PC-9 (cell line): Measurements from ENCODE around the gene ELMO3. TPM values are rescaled to one million over a fixed set of nuclear protein-coding genes. Genes with fewer than 3 reads are reported as not detected.

ENCODE experiments used
- BruUV-seq: library from RNA; stranded (reverse); fragments of 400-500 nt; replicated peaks from 2 replicates; lab custom pipeline; 2021; lab: Mats Ljungman, UMichigan
- CTCF ChIA-PET: fragments of 300-600 bp; sonication (Branson Sonifier 250); formaldehyde crosslinking; loops from one replicate; lab custom pipeline; 2022; ENCODE audit warnings: antibody characterized with exemption; lab: Charles Lee
- POLR2A ChIA-PET: fragments of 300-600 bp; sonication (Branson Sonifier 250); formaldehyde crosslinking; loops from one replicate; lab custom pipeline; 2022; ENCODE audit warnings: antibody characterized with exemption; ENCODE audit not compliant: unreplicated experiment; lab: Charles Lee
- DNase-seq, 2 experiments: peaks; one replicate each; pipeline versions ENCODE4 v3.0.0 to v3.0.0-alpha.2; 2015 to 2022; ENCODE audit warnings: mixed read lengths in 1 of 2
- H2AFZ ChIP-seq: fragments of 200-600 bp; sonication (generic); 2 replicates; pipeline ENCODE4 v1.8.1; 2017; ENCODE audit warnings: antibody characterized with exemption
- H3F3A ChIP-seq: fragments of 200-600 bp; sonication (generic); 2 replicates; pipeline ENCODE4 v1.8.1; 2017; ENCODE audit warnings: antibody characterized with exemption, mild to moderate bottlenecking, low read depth; ENCODE audit not compliant: insufficient read depth
- H3K27ac ChIP-seq: fragments of 200-600 bp; sonication (generic); 2 replicates; pipeline ENCODE4 v1.6.1; 2016; ENCODE audit warnings: mixed run types
- H3K27me3 ChIP-seq: fragments of 200-600 bp; sonication (generic); 2 replicates; pipeline ENCODE4 v1.6.1; 2016; ENCODE audit warnings: low read depth, mixed run types; ENCODE audit not compliant: insufficient read depth
- H3K36me3 ChIP-seq: fragments of 200-600 bp; sonication (generic); 2 replicates; pipeline ENCODE4 v1.6.1; 2016; ENCODE audit warnings: low read depth, mixed run types
- H3K4me1 ChIP-seq: fragments of 200-600 bp; sonication (generic); replicated peaks from 2 replicates; pipeline ENCODE4 v1.6.1; 2016; ENCODE audit warnings: mixed run types; ENCODE audit not compliant: insufficient read depth
- H3K4me2 ChIP-seq: fragments of 200-600 bp; sonication (generic); 2 replicates; pipeline ENCODE4 v1.6.1; 2017; ENCODE audit warnings: mixed run types
- H3K4me3 ChIP-seq: fragments of 200-600 bp; sonication (generic); 2 replicates; pipeline ENCODE4 v1.6.1; 2016; ENCODE audit warnings: mixed run types
- H3K79me2 ChIP-seq: fragments of 200-600 bp; sonication (generic); 2 replicates; pipeline ENCODE4 v1.6.1; 2017; ENCODE audit warnings: low read depth, mixed run types
- H3K9me2 ChIP-seq: fragments of 200-600 bp; sonication (generic); 2 replicates; pipeline ENCODE4 v1.8.1; 2017; ENCODE audit warnings: mild to moderate bottlenecking; ENCODE audit not compliant: insufficient read depth
- H3K9me3 ChIP-seq: fragments of 200-600 bp; sonication (generic); 2 replicates; pipeline ENCODE4 v1.8.1; 2016; ENCODE audit warnings: low read depth; ENCODE audit not compliant: insufficient read depth
- H4K20me1 ChIP-seq: fragments of 200-600 bp; sonication (generic); 2 replicates; pipeline ENCODE4 v1.8.1; 2017; ENCODE audit not compliant: insufficient read depth
- CTCF ChIP-seq: fragments of 200-600 bp; sonication (generic); conservative IDR thresholded peaks from 2 replicates; pipeline ENCODE4 v1.6.1; 2017; ENCODE audit warnings: mixed run types, antibody characterized with exemption, mild to moderate bottlenecking, moderate library complexity
- EZH2 ChIP-seq: fragments of 200-600 bp; sonication (generic); IDR thresholded peaks from 2 replicates; pipeline ENCODE4 v1.8.0; 2017; ENCODE audit warnings: antibody characterized with exemption, low read depth
- intact Hi-C: fragments of 100-400 bp; cut with micrococcal nuclease; formaldehyde crosslinking; loops from one replicate; pipeline ENCODE4 v1.10.0; 2022; ENCODE audit not compliant: unreplicated experiment
- microRNA-seq: library from miRNA; unstranded; fragments of <30 nt; microRNA quantifications from one replicate; pipeline ENCODE4 v1.2.0, GENCODE V29; 2021; ENCODE audit warnings: borderline number of aligned reads, borderline replicate concordance
- total RNA-seq: library from RNA; stranded (reverse); gene quantifications from 2 replicates; pipeline ENCODE4 v1.2.3, GENCODE V29; 2021

ELMO3 gene
- total RNA-seq, 1 experiment from 2014 or later: 32.4 TPM

- Histone ChIP-seq H4K20me1 (no peaks in the 10 kb centered on the region), H3K9me3 (no peaks in the 10 kb centered on the region), H3K36me3 (no peaks in the 10 kb centered on the region), H3K4me3 (no peak overlapping the region), H3K27me3 (no peaks in the 10 kb centered on the region; the same call in 1 of the 2 replicates), H3F3A (peaks cover 4% of the 10 kb centered on the region; the same call in 1 of the 2 replicates), H3K27ac (no peak overlapping the region), H3K4me2 (no peak overlapping the region), H3K9me2 (no peaks in the 10 kb centered on the region), H3K4me1 (peaks cover 5% of the 10 kb centered on the region), H2AFZ (no peak overlapping the region), H3K79me2 (no peaks in the 10 kb centered on the region)
- ChIA-PET POLR2A (no interaction called here), CTCF (no interaction called here)
- DNase-seq: no peak
- BruUV-seq: no TSS peak
- TF ChIP-seq CTCF: no peak
- TF ChIP-seq EZH2: no peak
- intact Hi-C loops: no loop called here
These were observed 53.9 kb downstream of the ELMO3 start for GRCh38 chr16:67252609-67253497.

Small RNA genes lying within 50 kb of the gene (microRNA-seq; reads per million reads assigned to microRNA genes)
- gene MIR328: 65.3 reads per million, percentile 46 among the genes with 10 or more reads in this experiment

Other genes with a start within 250 kb of the ELMO3 start
- 9.1 and 10.1 TPM in 2 replicates for gene CES3, start 237.9 kb upstream of the ELMO3 start, total RNA-seq
- 2.5 and 3.1 TPM in 2 replicates for gene CES4A, start 210.5 kb upstream of the ELMO3 start, total RNA-seq
- 58.7 and 63.3 TPM in 2 replicates for gene CBFB, start 170.0 kb upstream of the ELMO3 start, total RNA-seq
- 19.5 and 21.1 TPM in 2 replicates for gene PHAF1, start 89.2 kb upstream of the ELMO3 start, total RNA-seq
- gene B3GNT9, start 48.1 kb upstream of the ELMO3 start, total RNA-seq: 4.0 and 4.2 TPM in 2 replicates
- gene TRADD, start 39.2 kb upstream of the ELMO3 start, total RNA-seq: 38.0 and 50.3 TPM in 2 replicates
- gene FBXL8, start 39.2 kb upstream of the ELMO3 start, total RNA-seq: 53.2 and 54.4 TPM in 2 replicates
- 96.9 and 100 TPM in 2 replicates for gene HSF4, start 34.4 kb upstream of the ELMO3 start, total RNA-seq
- 68.0 and 76.8 TPM in 2 replicates for gene NOL3, start 28.6 kb upstream of the ELMO3 start, total RNA-seq
- 21.7 and 24.6 TPM in 2 replicates for gene MATCAP1, start 15.2 kb upstream of the ELMO3 start, total RNA-seq
- 0.35 TPM in 1 of 2 replicates, not detected in the other for gene EXOC3L1, start 9.0 kb upstream of the ELMO3 start, total RNA-seq
- gene E2F4, start 7.0 kb upstream of the ELMO3 start, total RNA-seq: 78.4 and 82.5 TPM in 2 replicates
- 39.5 and 42.0 TPM in 2 replicates for gene TMEM208, start 28.0 kb downstream of the ELMO3 start, total RNA-seq
- gene FHOD1, start 48.4 kb downstream of the ELMO3 start, total RNA-seq: 58.2 and 60.0 TPM in 2 replicates
- 5.2 and 6.9 TPM in 2 replicates for gene SLC9A5, start 49.8 kb downstream of the ELMO3 start, total RNA-seq
- 14.0 and 17.3 TPM in 2 replicates for gene PLEKHG4, start 80.4 kb downstream of the ELMO3 start, total RNA-seq
- gene KCTD19, start 127.6 kb downstream of the ELMO3 start, total RNA-seq: 0.35 TPM in 1 of 2 replicates, not detected in the other
- not detected in 2 replicates for gene LRRC36, start 127.7 kb downstream of the ELMO3 start, total RNA-seq
- 3.1 and 4.5 TPM in 2 replicates for gene TPPP3, start 194.4 kb downstream of the ELMO3 start, total RNA-seq
- 12.8 and 14.9 TPM in 2 replicates for gene ZDHHC1, start 217.3 kb downstream of the ELMO3 start, total RNA-seq
- 5.0 and 5.3 TPM in 2 replicates for gene HSD11B2, start 232.0 kb downstream of the ELMO3 start, total RNA-seq